ENCODE measurements around the gene ST6GALNAC1. TPM values are rescaled to one million over a fixed set of nuclear protein-coding genes. Genes with fewer than 3 reads are reported as not detected.

ST6GALNAC1 gene
- total and polyA plus RNA-seq, 2 of the 13 experiments (the other 11 are each of a cell fraction or from before 2014, with no cell fraction given), result not detected

DNA sequence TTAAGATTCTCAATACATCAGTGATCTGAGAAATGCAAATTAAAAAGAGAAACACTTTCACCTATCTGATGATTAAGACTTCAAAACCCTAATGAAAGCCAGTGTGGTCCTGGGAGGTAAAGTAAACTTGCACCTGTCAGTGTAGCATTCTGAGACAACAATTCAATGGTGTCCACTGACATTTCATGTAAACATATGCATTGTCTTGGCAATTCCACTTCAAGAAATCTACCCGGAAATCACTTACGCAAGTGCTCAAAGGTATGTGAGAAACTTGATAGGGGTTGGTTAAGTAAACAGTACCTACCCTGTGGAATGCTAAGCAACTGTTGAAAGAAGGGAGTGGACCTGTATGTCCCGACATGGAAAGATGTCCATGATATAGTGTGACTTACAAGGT, 2.1 kb downstream of the ST6GALNAC1 start (continued):
- TF ChIP-seq, protein P1, sequence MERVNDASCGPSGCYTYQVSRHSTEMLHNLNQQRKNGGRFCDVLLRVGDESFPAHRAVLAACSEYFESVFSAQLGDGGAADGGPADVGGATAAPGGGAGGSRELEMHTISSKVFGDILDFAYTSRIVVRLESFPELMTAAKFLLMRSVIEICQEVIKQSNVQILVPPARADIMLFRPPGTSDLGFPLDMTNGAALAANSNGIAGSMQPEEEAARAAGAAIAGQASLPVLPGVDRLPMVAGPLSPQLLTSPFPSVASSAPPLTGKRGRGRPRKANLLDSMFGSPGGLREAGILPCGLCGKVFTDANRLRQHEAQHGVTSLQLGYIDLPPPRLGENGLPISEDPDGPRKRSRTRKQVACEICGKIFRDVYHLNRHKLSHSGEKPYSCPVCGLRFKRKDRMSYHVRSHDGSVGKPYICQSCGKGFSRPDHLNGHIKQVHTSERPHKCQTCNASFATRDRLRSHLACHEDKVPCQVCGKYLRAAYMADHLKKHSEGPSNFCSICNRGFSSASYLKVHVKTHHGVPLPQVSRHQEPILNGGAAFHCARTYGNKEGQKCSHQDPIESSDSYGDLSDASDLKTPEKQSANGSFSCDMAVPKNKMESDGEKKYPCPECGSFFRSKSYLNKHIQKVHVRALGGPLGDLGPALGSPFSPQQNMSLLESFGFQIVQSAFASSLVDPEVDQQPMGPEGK (CRISPR knock-in tag; IDR thresholded peaks at IDR 0.05), result peak; percentile 23; the same call in 1 of the 2 replicates
- no peak for TF ChIP-seq ZNF207 (IDR thresholded peaks at IDR 0.05; ENCODE audit: borderline replicate concordance)
- TF ChIP-seq FOSL1 (CRISPR knock-in tag; IDR thresholded peaks at IDR 0.05; ENCODE audit: borderline replicate concordance), result no peak
- TF ChIP-seq, protein P2, sequence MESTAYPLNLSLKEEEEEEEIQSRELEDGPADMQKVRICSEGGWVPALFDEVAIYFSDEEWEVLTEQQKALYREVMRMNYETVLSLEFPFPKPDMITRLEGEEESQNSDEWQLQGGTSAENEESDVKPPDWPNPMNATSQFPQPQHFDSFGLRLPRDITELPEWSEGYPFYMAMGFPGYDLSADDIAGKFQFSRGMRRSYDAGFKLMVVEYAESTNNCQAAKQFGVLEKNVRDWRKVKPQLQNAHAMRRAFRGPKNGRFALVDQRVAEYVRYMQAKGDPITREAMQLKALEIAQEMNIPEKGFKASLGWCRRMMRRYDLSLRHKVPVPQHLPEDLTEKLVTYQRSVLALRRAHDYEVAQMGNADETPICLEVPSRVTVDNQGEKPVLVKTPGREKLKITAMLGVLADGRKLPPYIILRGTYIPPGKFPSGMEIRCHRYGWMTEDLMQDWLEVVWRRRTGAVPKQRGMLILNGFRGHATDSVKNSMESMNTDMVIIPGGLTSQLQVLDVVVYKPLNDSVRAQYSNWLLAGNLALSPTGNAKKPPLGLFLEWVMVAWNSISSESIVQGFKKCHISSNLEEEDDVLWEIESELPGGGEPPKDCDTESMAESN (CRISPR knock-in tag; conservative IDR thresholded peaks at IDR 0.05), result no peak
- TF ChIP-seq DNMT3B (CRISPR knock-in tag; conservative IDR thresholded peaks at IDR 0.05), result no peak
- TF ChIP-seq, protein P3, sequence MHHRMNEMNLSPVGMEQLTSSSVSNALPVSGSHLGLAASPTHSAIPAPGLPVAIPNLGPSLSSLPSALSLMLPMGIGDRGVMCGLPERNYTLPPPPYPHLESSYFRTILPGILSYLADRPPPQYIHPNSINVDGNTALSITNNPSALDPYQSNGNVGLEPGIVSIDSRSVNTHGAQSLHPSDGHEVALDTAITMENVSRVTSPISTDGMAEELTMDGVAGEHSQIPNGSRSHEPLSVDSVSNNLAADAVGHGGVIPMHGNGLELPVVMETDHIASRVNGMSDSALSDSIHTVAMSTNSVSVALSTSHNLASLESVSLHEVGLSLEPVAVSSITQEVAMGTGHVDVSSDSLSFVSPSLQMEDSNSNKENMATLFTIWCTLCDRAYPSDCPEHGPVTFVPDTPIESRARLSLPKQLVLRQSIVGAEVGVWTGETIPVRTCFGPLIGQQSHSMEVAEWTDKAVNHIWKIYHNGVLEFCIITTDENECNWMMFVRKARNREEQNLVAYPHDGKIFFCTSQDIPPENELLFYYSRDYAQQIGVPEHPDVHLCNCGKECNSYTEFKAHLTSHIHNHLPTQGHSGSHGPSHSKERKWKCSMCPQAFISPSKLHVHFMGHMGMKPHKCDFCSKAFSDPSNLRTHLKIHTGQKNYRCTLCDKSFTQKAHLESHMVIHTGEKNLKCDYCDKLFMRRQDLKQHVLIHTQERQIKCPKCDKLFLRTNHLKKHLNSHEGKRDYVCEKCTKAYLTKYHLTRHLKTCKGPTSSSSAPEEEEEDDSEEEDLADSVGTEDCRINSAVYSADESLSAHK (CRISPR knock-in tag; IDR thresholded peaks at IDR 0.05; ENCODE audit: borderline replicate concordance), result no peak
- TF ChIP-seq ARNT (IDR thresholded peaks at IDR 0.05), result no peak
- no peak for TF ChIP-seq KLF15 (CRISPR knock-in tag; IDR thresholded peaks at IDR 0.05; ENCODE audit: borderline replicate concordance)
- no peak for TF ChIP-seq ZNF546 (CRISPR knock-in tag; conservative IDR thresholded peaks at IDR 0.05)
- no peak for TF ChIP-seq FOXC1 (CRISPR knock-in tag; IDR thresholded peaks at IDR 0.05; ENCODE audit: borderline replicate concordance)
- no peak for TF ChIP-seq MED1 (CRISPR knock-in tag; IDR thresholded peaks at IDR 0.05)
- TF ChIP-seq MEIS1 (CRISPR knock-in tag; IDR thresholded peaks at IDR 0.05; ENCODE audit: borderline replicate concordance), result no peak
- no peak for TF ChIP-seq POLR2AphosphoS2 (IDR thresholded peaks at IDR 0.05; ENCODE audit: low read depth, low read length)
- TF ChIP-seq ZNF24 (IDR thresholded peaks at IDR 0.05), result no peak
- TF ChIP-seq ZNF33B (CRISPR knock-in tag; IDR thresholded peaks at IDR 0.05), result no peak
- TF ChIP-seq ZKSCAN1 (IDR thresholded peaks at IDR 0.05; ENCODE audit: low read length), result no peak
- no peak for TF ChIP-seq ZNF383 (CRISPR knock-in tag; IDR thresholded peaks at IDR 0.05; ENCODE audit: borderline replicate concordance)
- no peak for TF ChIP-seq ZNF317 (CRISPR knock-in tag; IDR thresholded peaks at IDR 0.05)
- TF ChIP-seq ZNF496 (CRISPR knock-in tag; IDR thresholded peaks at IDR 0.05; ENCODE audit: insufficient replicate concordance), result no peak
- TF ChIP-seq, protein P4, sequence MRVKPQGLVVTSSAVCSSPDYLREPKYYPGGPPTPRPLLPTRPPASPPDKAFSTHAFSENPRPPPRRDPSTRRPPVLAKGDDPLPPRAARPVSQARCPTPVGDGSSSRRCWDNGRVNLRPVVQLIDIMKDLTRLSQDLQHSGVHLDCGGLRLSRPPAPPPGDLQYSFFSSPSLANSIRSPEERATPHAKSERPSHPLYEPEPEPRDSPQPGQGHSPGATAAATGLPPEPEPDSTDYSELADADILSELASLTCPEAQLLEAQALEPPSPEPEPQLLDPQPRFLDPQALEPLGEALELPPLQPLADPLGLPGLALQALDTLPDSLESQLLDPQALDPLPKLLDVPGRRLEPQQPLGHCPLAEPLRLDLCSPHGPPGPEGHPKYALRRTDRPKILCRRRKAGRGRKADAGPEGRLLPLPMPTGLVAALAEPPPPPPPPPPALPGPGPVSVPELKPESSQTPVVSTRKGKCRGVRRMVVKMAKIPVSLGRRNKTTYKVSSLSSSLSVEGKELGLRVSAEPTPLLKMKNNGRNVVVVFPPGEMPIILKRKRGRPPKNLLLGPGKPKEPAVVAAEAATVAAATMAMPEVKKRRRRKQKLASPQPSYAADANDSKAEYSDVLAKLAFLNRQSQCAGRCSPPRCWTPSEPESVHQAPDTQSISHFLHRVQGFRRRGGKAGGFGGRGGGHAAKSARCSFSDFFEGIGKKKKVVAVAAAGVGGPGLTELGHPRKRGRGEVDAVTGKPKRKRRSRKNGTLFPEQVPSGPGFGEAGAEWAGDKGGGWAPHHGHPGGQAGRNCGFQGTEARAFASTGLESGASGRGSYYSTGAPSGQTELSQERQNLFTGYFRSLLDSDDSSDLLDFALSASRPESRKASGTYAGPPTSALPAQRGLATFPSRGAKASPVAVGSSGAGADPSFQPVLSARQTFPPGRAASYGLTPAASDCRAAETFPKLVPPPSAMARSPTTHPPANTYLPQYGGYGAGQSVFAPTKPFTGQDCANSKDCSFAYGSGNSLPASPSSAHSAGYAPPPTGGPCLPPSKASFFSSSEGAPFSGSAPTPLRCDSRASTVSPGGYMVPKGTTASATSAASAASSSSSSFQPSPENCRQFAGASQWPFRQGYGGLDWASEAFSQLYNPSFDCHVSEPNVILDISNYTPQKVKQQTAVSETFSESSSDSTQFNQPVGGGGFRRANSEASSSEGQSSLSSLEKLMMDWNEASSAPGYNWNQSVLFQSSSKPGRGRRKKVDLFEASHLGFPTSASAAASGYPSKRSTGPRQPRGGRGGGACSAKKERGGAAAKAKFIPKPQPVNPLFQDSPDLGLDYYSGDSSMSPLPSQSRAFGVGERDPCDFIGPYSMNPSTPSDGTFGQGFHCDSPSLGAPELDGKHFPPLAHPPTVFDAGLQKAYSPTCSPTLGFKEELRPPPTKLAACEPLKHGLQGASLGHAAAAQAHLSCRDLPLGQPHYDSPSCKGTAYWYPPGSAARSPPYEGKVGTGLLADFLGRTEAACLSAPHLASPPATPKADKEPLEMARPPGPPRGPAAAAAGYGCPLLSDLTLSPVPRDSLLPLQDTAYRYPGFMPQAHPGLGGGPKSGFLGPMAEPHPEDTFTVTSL (CRISPR knock-in tag; IDR thresholded peaks at IDR 0.05; ENCODE audit: borderline replicate concordance), result no peak

All from HepG2 (cell line).